GM23338 (cell line): Measurements from ENCODE around the gene NRIP3. TPM values are rescaled to one million over a fixed set of nuclear protein-coding genes. Genes with fewer than 3 reads are reported as not detected.

Source experiments
- ATAC-seq: fragments of 200-7000 bp; cut with Tn5 transposase; 3 replicates; pipeline ENCODE4 v1.9.1; 2020
- DNase-seq: peaks from one replicate; pipeline ENCODE4 v3.0.0-alpha.2; 2015; ENCODE audit warnings: low spot score
- H2AFZ ChIP-seq: fragments of 200-600 bp; sonication (generic); 2 replicates; pipeline ENCODE4 v1.8.0; 2016; ENCODE audit warnings: antibody characterized with exemption, mild to moderate bottlenecking, moderate library complexity
- H3F3A ChIP-seq: fragments of 200-600 bp; sonication (generic); replicated peaks from 2 replicates; pipeline ENCODE4 v1.8.0; 2017; ENCODE audit warnings: antibody characterized with exemption, mixed run types, low read depth
- H3K27ac ChIP-seq: fragments of 200-600 bp; sonication (generic); 2 replicates; pipeline ENCODE4 v1.6.1; 2016; ENCODE audit warnings: low read depth
- H3K27me3 ChIP-seq: fragments of 200-600 bp; sonication (generic); 2 replicates; pipeline ENCODE4 v1.8.0; 2016; ENCODE audit warnings: mild to moderate bottlenecking, mixed run types, moderate library complexity; ENCODE audit not compliant: insufficient read depth
- H3K36me3 ChIP-seq: fragments of 200-600 bp; sonication (generic); 2 replicates; pipeline ENCODE4 v1.8.0; 2016; ENCODE audit warnings: mild to moderate bottlenecking; ENCODE audit not compliant: insufficient read depth
- H3K4me1 ChIP-seq: fragments of 200-600 bp; sonication (generic); 2 replicates; pipeline ENCODE4 v1.8.0; 2016; ENCODE audit warnings: mild to moderate bottlenecking, moderate library complexity; ENCODE audit not compliant: insufficient read depth
- H3K4me2 ChIP-seq: fragments of 200-600 bp; sonication (generic); 2 replicates; pipeline ENCODE4 v1.7.1; 2017; ENCODE audit warnings: mixed run types
- H3K4me3 ChIP-seq: fragments of 200-600 bp; sonication (generic); 2 replicates; pipeline ENCODE4 v1.6.1; 2016; ENCODE audit warnings: mixed run types
- H3K79me2 ChIP-seq: fragments of 200-600 bp; sonication (generic); replicated peaks from 2 replicates; pipeline ENCODE4 v1.8.0; 2017; ENCODE audit warnings: mild to moderate bottlenecking; ENCODE audit not compliant: insufficient read depth
- H3K9me2 ChIP-seq: fragments of 200-600 bp; sonication (generic); 2 replicates; pipeline ENCODE4 v1.8.0; 2017; ENCODE audit not compliant: insufficient read depth
- H4K20me1 ChIP-seq: fragments of 200-600 bp; sonication (generic); replicated peaks from 2 replicates; pipeline ENCODE4 v1.8.0; 2017; ENCODE audit warnings: mild to moderate bottlenecking; ENCODE audit not compliant: insufficient read depth
- H3K27ac Mint-ChIP-seq: 2 replicates; pipeline ENCODE4 v1.8.0; 2020; ENCODE audit warnings: inconsistent platforms, mild to moderate bottlenecking, moderate library complexity, mixed read lengths
- H3K27me3 Mint-ChIP-seq: 3 replicates; pipeline ENCODE4 v1.8.0; 2022; ENCODE audit warnings: low read depth, mild to moderate bottlenecking, moderate library complexity, mixed read lengths, inconsistent platforms; ENCODE audit not compliant: insufficient read depth, poor library complexity
- H3K36me3 Mint-ChIP-seq: 3 replicates; pipeline ENCODE4 v1.8.0; 2021; ENCODE audit warnings: low read depth, mild to moderate bottlenecking, inconsistent platforms, moderate library complexity, mixed read lengths
- H3K4me1 Mint-ChIP-seq: 3 replicates; pipeline ENCODE4 v1.8.0; 2020; ENCODE audit warnings: mild to moderate bottlenecking, inconsistent platforms, mixed read lengths
- H3K4me3 Mint-ChIP-seq: 3 replicates; pipeline ENCODE4 v1.8.0; 2021; ENCODE audit warnings: moderate library complexity, mild to moderate bottlenecking, inconsistent platforms, mixed read lengths
- H3K9me3 Mint-ChIP-seq: 3 replicates; pipeline ENCODE4 v1.8.0; 2020; ENCODE audit warnings: moderate library complexity, mild to moderate bottlenecking, inconsistent platforms, mixed read lengths
- CTCF ChIP-seq, 2 experiments: fragments of 200-600 bp in 1 of 2; sonication (generic) in 1 of 2; conservative IDR thresholded peaks; 2 replicates each; pipeline versions ENCODE4 v1.5.1 to v1.6.1; 2016 to 2017; ENCODE audit warnings: antibody characterized with exemption in 2 of 2, low read depth in 2 of 2, mild to moderate bottlenecking in 2 of 2, moderate library complexity in 1 of 2
- EZH2 ChIP-seq: fragments of 200-600 bp; sonication (generic); IDR thresholded peaks from one replicate; pipeline ENCODE4 v1.8.0; 2017; ENCODE audit warnings: antibody characterized with exemption, mild to moderate bottlenecking, low read depth; ENCODE audit not compliant: unreplicated experiment
- ZNF462 ChIP-seq: fragments of 250-450 bp; sonication (Bioruptor Pico); IDR thresholded peaks from 2 replicates; pipeline ENCODE4 v1.5.0; 2020; ENCODE audit warnings: mild to moderate bottlenecking, moderate library complexity
- polyA plus RNA-seq: library from polyadenylated mRNA; unstranded; fragments of >200 nt; fragmentation: Nextera tagmentation; extraction: Ambion mirVana; gene quantifications from 2 replicates; pipeline ENCODE4 v1.2.1, GENCODE V29; 2016
- total RNA-seq: library from RNA; depleted of rRNA; stranded (reverse); fragments of >200 nt; shearing (Covaris generic); gene quantifications from 2 replicates; pipeline ENCODE4 v1.2.3, GENCODE V29; 2014

The NRIP3 gene
- total and polyA plus RNA-seq, 2 experiments from 2014 or later: 3.0 to 7.9 TPM

DNA sequence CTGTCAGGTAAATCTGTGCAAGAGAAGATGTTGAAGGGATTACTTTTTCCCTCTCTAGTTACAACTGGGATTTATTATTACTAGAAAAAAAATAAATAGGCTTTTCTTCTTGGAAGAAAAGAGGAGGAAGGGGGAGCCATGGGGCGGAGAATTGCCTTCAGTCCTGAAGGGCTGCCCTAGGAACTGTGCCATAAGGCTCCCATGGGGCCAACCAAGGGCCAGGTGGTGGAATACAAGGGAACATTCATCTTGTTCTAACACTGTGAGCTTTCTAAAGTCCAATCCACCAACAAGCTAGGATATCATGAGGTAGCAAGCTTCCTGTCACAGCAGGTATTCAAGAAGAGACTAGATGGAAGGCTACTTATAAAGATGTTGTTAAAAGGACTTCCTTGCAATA is 24.8 kb upstream of the NRIP3 start:
- H3K27me3 Mint-ChIP-seq: peaks cover 4% of the 10 kb centered on the region
- Histone ChIP-seq H3K79me2 (no peaks in the 10 kb centered on the region), H4K20me1 (no peaks in the 10 kb centered on the region), H3F3A (no peaks in the 10 kb centered on the region), H3K27ac (no peak overlapping the region), H3K4me2 (no peak overlapping the region), H3K4me1 (no peaks in the 10 kb centered on the region), H3K4me3 (no peak overlapping the region), H3K9me2 (no peaks in the 10 kb centered on the region), H3K36me3 (no peaks in the 10 kb centered on the region), H2AFZ (no peak overlapping the region; the same call in 1 of the 2 replicates), H3K27me3 (no peaks in the 10 kb centered on the region)
- no peaks in the 10 kb centered on the region for H3K9me3 Mint-ChIP-seq
- no peak for ATAC-seq
- H3K27ac Mint-ChIP-seq: no peak overlapping the region
- peaks cover 2% of the 10 kb centered on the region; the same call in 1 of the 3 replicates for H3K4me1 Mint-ChIP-seq
- H3K36me3 Mint-ChIP-seq: no peaks in the 10 kb centered on the region
- TF ChIP-seq ZNF462 (CRISPR knock-in tag) (no peak), CTCF (conservative IDR thresholded peaks at IDR 0.05; ENCODE audit: low read depth in 2 of 2) (no peak), EZH2 (no peak)
- H3K4me3 Mint-ChIP-seq: no peak overlapping the region
- no peak for DNase-seq
